Measurements from ENCODE around the gene DYSF.

The DYSF gene

DNA sequence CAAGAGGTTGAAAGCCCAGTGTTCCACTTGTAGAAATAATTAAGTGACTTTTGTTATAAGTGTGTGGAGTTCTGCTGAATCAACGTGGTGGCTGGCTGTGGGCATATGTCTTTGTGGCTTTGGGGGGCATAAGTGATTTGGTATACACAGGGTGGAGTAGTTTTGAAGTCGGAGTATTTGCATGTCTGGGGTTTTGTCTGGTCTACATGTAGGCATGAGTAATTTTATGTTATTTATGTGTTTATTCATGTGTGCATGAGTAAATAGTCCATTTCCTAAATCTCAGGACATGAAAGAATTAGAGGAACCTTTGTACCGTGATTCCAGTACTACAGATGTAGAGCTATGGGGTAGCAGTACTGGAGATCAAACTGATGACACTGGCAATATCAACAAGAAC, 179.7 kb downstream of the DYSF start:
- Histone ChIP-seq H3K4me1 (ENCODE audit: control insufficient read depth in 1 of 2, insufficient read depth in 1 of 2, low read depth in 1 of 2, low read length in 1 of 2) (peaks cover 86 to 94% of the 10 kb centered on the region in 2 experiments), H3K36me3 (peaks cover 40% of the 10 kb centered on the region), H3K4me3 (ENCODE audit: low read depth in 1 of 2, low read length in 1 of 2) (no peak overlapping the region), H3K27me3 (no peaks in the 10 kb centered on the region), H3K9me3 (no peaks in the 10 kb centered on the region), H3K27ac (peak overlapping the region; percentile 14)
- TF ChIP-seq, protein P1, sequence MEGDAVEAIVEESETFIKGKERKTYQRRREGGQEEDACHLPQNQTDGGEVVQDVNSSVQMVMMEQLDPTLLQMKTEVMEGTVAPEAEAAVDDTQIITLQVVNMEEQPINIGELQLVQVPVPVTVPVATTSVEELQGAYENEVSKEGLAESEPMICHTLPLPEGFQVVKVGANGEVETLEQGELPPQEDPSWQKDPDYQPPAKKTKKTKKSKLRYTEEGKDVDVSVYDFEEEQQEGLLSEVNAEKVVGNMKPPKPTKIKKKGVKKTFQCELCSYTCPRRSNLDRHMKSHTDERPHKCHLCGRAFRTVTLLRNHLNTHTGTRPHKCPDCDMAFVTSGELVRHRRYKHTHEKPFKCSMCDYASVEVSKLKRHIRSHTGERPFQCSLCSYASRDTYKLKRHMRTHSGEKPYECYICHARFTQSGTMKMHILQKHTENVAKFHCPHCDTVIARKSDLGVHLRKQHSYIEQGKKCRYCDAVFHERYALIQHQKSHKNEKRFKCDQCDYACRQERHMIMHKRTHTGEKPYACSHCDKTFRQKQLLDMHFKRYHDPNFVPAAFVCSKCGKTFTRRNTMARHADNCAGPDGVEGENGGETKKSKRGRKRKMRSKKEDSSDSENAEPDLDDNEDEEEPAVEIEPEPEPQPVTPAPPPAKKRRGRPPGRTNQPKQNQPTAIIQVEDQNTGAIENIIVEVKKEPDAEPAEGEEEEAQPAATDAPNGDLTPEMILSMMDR (IDR thresholded peaks at IDR 0.05) = no peak

DNA sequence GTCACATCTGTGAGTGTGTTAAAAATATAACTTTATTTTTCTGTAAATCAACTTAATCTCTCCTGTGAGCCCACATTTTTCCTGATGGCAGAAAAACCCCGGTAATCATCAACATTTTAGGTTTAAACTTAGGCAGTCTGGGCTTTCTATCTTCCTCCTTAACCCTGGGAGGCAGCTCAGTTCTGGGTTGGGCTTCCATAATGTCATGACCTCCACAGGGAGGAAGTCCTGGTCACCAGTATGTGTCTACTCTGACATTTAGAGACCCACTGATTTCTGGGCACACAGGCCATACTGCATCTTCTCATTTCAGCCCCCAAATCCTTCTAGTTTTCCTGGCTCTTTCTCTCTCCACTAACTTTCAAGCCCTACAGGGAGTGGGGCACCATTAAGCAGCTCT, 181.2 kb downstream of the DYSF start:
- Histone ChIP-seq H3K9me3 (no peaks in the 10 kb centered on the region), H3K27ac (peak overlapping the region; percentile 40), H3K36me3 (peaks cover 42% of the 10 kb centered on the region), H3K27me3 (no peaks in the 10 kb centered on the region), H3K4me3 (ENCODE audit: low read depth in 1 of 2, low read length in 1 of 2) (no peak overlapping the region), H3K4me1 (ENCODE audit: control insufficient read depth in 1 of 2, insufficient read depth in 1 of 2, low read depth in 1 of 2, low read length in 1 of 2) (peaks cover 88 to 94% of the 10 kb centered on the region in 2 experiments)
- TF ChIP-seq, protein P1 (IDR thresholded peaks at IDR 0.05) = no peak

DNA sequence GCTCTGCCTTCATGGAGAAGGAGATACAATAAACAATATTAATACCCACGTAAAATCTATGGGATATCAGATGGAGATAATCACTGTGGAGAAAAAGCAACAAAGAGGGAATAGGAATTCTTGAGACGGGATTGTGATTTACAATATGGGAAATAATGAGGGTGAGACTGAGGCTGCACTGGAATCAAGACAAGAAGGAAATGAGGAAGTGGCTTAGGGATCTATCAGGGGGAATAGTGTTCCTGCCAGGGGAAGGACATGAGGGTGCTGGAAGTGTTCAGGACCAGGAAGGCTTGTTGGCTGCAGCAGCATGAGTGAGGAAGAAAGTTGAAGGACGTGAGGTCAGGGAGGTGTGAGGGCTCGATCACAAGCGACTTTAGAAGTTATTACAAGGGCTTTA, 182.4 kb downstream of the DYSF start:
- Histone ChIP-seq H3K4me1 (ENCODE audit: control insufficient read depth in 1 of 2, insufficient read depth in 1 of 2, low read depth in 1 of 2, low read length in 1 of 2) (peaks cover 85 to 87% of the 10 kb centered on the region in 2 experiments), H3K4me3 (ENCODE audit: low read depth in 1 of 2, low read length in 1 of 2) (no peak overlapping the region), H3K27ac (peak overlapping the region; percentile 75), H3K9me3 (no peaks in the 10 kb centered on the region), H3K36me3 (peaks cover 51% of the 10 kb centered on the region), H3K27me3 (no peaks in the 10 kb centered on the region)
- TF ChIP-seq, protein P1 (IDR thresholded peaks at IDR 0.05) = no peak

DNA sequence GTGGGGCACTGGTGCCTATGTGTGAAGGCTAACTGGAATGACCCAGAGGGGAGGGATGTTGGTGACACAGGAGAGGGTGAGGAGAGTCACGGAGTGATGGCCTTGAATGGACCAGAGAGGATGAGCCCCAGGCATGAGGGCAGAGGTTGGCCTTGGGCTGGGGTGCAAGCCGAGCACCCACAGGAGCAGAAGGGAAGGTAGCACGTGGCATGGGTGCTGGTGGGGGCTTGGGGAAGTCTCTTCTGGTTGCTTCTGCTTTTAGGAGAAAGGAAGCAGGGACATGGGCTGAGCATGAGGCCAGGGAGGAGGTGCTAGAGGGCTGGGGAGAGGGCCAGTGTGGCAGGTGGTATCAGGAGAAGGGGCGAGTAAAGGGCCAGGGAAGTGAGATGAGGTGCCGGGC, 183.8 kb downstream of the DYSF start:
- H3K4me1 ChIP-seq (ENCODE audit: control insufficient read depth in 1 of 2, insufficient read depth in 1 of 2, low read depth in 1 of 2, low read length in 1 of 2) = peaks cover 71 to 73% of the 10 kb centered on the region in 2 experiments
- H3K27ac ChIP-seq = peak overlapping the region; percentile 75
- H3K27me3 ChIP-seq = no peaks in the 10 kb centered on the region
- no peaks in the 10 kb centered on the region for H3K9me3 ChIP-seq
- H3K4me3 ChIP-seq (ENCODE audit: low read depth in 1 of 2, low read length in 1 of 2) = no peak overlapping the region
- peaks cover 47% of the 10 kb centered on the region for H3K36me3 ChIP-seq
- TF ChIP-seq, protein P1 (IDR thresholded peaks at IDR 0.05) = no peak

DNA sequence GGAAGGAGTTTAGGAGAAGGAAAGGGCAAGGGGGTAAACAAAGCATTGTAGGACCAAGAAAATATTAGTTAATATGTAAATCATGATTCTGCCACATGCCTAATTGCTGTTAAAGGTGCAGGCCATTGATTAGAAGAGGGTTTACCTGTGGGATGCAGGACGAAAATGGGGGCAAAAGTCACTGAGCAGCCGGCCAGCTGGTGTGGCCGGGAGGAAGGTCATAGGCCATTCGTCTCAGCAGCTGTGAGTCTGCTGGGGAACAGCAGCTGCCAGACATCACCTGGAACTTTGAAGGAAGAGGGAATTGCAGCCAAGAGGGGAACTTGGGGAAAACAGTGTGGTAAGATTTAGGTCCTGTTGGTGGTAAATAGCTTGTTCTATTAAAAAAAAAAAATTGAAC, 184.4 kb downstream of the DYSF start:
- H3K36me3 ChIP-seq = peaks cover 48% of the 10 kb centered on the region
- TF ChIP-seq, protein P1 (IDR thresholded peaks at IDR 0.05) = no peak

DNA sequence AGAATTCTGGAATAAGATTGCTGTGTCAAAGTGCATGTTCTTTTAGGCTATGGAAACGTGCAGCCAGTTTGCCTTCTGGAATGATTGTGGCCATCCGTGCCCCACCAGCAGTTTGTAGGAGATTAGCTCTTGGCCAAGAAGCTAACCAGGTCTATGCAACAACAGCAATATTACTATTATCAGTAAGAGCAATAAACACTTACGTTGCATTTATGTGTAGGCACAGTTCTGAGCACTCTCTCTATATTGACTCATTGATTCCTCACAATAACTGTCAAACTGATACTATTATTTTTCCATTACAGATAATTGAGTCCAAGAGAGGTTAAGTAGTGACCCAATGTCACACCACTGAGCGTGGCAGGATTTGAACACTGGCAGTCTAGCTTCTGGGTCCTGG, 186.4 kb downstream of the DYSF start:
- Histone ChIP-seq H3K27me3 (no peaks in the 10 kb centered on the region), H3K36me3 (peaks cover 48% of the 10 kb centered on the region), H3K9me3 (no peaks in the 10 kb centered on the region), H3K4me3 (ENCODE audit: low read depth in 1 of 2, low read length in 1 of 2) (no peak overlapping the region), H3K27ac (peak overlapping the region; percentile 75), H3K4me1 (ENCODE audit: control insufficient read depth in 1 of 2, insufficient read depth in 1 of 2, low read depth in 1 of 2, low read length in 1 of 2) (peaks cover 52 to 53% of the 10 kb centered on the region in 2 experiments)
- TF ChIP-seq, protein P1 (IDR thresholded peaks at IDR 0.05) = no peak

More for the DNA sequence above, 184.4 kb downstream of the DYSF start:
- Histone ChIP-seq H3K9me3 (no peaks in the 10 kb centered on the region), H3K4me3 (ENCODE audit: low read depth in 1 of 2, low read length in 1 of 2) (no peak overlapping the region), H3K4me1 (ENCODE audit: control insufficient read depth in 1 of 2, insufficient read depth in 1 of 2, low read depth in 1 of 2, low read length in 1 of 2) (peaks cover 65 to 68% of the 10 kb centered on the region in 2 experiments), H3K27ac (peak overlapping the region; percentile 75), H3K27me3 (no peaks in the 10 kb centered on the region)
